Activated T-helper 1 cell treated with anti-CD3 and anti-CD28 coated beads, Interleukin-12 subunit alpha, Interleukin-12 subunit beta, Interleukin-2, Interleukin-4 antibody, amounts not matched to agents 30 ng/mL and 10 ng/mL and 1 ng/mL, durations not matched to agents 14 hours and 24 hours and 36 hours (primary cell): ENCODE measurements around the gene ZFAND3. TPM values are rescaled to one million over a fixed set of nuclear protein-coding genes. Genes with fewer than 3 reads are reported as not detected.

Experiments used
- DNase-seq: peaks from one replicate; pipeline ENCODE4 v3.0.0; 2021; ENCODE audit warnings: low spot score
- H3K27ac Mint-ChIP-seq: one replicate; pipeline ENCODE4 v1.8.0; 2021; ENCODE audit warnings: mild to moderate bottlenecking, mixed read lengths
- H3K27me3 Mint-ChIP-seq: one replicate; pipeline ENCODE4 v1.8.0; 2022; ENCODE audit warnings: mild to moderate bottlenecking, moderate library complexity, mixed read lengths; ENCODE audit not compliant: insufficient read depth
- H3K36me3 Mint-ChIP-seq: one replicate; pipeline ENCODE4 v1.8.0; 2021; ENCODE audit warnings: low read depth, mixed read lengths
- H3K4me1 Mint-ChIP-seq: one replicate; pipeline ENCODE4 v1.8.0; 2021; ENCODE audit warnings: low read depth, mixed read lengths
- H3K4me3 Mint-ChIP-seq: one replicate; pipeline ENCODE4 v1.8.0; 2021; ENCODE audit warnings: mild to moderate bottlenecking, moderate library complexity, mixed read lengths
- H3K9me3 Mint-ChIP-seq: one replicate; pipeline ENCODE4 v1.8.0; 2021; ENCODE audit warnings: mixed read lengths
- intact Hi-C: fragments of 100-400 bp; cut with micrococcal nuclease; formaldehyde crosslinking; loops from one replicate; pipeline ENCODE4 v1.15.1; 2024
- total RNA-seq: library from RNA; stranded (reverse); gene quantifications from 2 replicates; pipeline ENCODE4 v1.2.3, GENCODE V29; 2022

Gene ZFAND3
- total RNA-seq, 1 donor from 2014 or later = 44.1 TPM

DNA sequence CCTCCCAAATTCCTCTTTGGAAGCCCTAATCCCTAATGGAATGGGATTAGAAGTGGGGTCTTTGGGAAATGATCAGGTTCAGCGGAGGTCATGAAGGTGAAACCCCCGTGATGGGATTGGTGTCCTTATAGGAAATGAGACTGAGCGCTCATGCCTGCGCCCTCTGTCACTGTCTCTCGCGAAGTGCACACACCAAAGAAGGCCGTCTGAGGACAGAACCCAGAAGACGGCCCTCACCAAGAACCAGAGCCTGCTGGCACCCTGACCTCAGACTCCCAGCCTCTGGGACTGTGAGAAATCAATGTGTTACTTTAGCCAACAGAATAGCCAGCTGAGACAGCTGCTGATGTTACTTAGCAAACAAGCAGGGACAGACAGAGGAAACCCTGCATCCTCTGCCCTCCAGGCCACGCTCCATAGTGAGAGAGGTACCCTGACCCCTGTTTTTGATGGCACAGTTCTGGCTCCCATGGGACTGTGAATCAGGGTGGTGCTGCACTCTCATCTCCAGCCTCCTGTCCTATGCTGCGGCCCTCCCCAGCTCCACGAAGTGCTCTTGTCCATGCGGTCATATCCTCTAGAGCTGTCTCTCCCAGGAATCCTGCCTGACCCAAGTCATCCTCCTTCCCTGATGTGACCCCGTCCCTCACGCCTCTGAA lies 369.3 kb downstream of the ZFAND3 start:
- H3K36me3 Mint-ChIP-seq = no peaks in the 10 kb centered on the region
- DNase-seq = no peak
- no peaks in the 10 kb centered on the region for H3K27me3 Mint-ChIP-seq
- no peak overlapping the region for H3K4me3 Mint-ChIP-seq
- intact Hi-C loops = no loop called here
- no peaks in the 10 kb centered on the region for H3K4me1 Mint-ChIP-seq
- H3K9me3 Mint-ChIP-seq = no peaks in the 10 kb centered on the region
- no peak overlapping the region for H3K27ac Mint-ChIP-seq

DNA sequence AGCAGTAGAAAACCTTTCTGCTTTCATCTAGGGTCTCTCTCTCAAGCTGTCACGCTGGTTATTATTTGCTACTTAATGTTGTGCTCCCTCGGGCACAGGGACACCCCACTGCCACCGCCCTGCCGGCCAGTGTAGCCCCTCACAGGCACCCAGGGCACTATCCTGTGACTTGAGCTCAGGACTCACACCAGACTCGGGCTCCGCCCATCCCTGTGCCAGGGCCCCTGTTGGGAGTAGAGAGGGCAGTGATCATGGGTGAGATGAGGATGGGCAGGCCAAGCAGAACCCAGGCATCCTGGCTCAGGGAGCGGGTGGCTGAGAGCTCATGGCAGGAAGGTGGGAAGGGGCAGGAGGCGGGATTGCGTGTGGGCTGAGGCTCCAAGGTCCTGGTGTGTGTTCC lies 371.9 kb downstream of the ZFAND3 start:
- no peak overlapping the region for H3K4me3 Mint-ChIP-seq
- no peaks in the 10 kb centered on the region for H3K27me3 Mint-ChIP-seq
- DNase-seq = no peak
- intact Hi-C loops = no loop called here
- H3K36me3 Mint-ChIP-seq = no peaks in the 10 kb centered on the region
- no peaks in the 10 kb centered on the region for H3K9me3 Mint-ChIP-seq
- H3K4me1 Mint-ChIP-seq = no peaks in the 10 kb centered on the region
- no peak overlapping the region for H3K27ac Mint-ChIP-seq

DNA sequence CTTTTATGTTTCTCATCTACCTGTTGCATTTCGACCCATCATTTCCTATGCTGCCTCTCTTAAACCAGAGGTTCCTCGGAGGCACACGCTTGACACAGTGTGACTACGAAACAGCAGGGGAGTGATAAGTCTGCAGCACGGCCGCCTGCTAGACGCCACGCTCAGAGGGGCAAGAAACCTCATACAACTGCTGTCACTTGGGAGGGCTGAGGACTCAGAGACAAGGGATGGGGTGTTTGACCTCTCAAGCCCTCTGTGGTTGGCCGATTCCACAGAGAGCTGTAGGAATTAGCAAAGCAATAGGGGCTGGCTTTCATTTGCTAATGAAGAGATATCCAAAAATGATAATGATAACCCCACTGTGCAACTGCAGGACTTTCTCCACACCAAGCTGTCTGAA lies 372.5 kb downstream of the ZFAND3 start:
- no peak for DNase-seq
- Mint-ChIP-seq H3K4me3 (no peak overlapping the region), H3K27me3 (no peaks in the 10 kb centered on the region), H3K27ac (no peak overlapping the region), H3K9me3 (no peaks in the 10 kb centered on the region), H3K4me1 (no peaks in the 10 kb centered on the region), H3K36me3 (no peaks in the 10 kb centered on the region)
- intact Hi-C loops = no loop called here

DNA sequence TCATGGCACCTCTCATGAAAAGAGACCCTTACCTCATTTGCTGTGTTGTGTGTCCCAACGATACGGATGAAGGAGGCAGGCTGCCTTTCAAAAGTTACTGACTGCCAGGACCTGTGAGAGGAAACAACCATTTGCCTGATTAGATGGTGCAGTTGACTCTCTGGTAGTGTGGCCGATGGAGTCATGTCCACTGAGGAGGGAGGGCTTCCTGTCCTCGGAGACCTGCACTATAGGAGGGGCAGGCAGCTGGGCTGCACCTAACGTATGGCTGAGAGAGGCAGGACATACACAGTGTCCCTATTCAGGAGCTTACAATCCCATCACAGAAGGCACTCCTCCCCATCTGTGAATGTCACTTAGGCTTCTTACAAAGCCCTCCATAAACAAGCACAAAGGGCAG lies 373.0 kb downstream of the ZFAND3 start:
- DNase-seq = no peak
- Mint-ChIP-seq H3K4me1 (no peaks in the 10 kb centered on the region), H3K36me3 (no peaks in the 10 kb centered on the region), H3K9me3 (no peaks in the 10 kb centered on the region), H3K27ac (no peak overlapping the region), H3K27me3 (no peaks in the 10 kb centered on the region), H3K4me3 (no peak overlapping the region)
- intact Hi-C loops = no loop called here

DNA sequence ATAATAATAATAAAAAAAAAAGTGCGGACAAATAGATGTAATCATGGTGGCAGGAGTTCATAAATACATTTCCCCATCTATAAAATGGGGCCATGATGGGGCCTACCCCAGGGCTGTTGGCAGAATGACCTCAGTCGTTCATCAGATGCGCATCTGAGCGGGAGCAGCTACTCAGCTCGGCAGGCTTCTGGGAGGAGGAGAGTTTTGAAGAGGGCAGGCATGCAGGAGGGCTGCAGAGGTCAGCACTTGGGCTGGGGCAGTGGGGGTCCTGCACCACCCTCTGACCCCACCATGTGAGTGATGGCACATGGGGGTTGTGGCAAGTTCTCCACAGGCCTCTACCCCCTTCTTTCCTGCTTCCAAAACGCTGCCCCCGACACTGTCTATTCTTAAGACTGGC lies 373.5 kb downstream of the ZFAND3 start:
- Mint-ChIP-seq H3K4me1 (no peaks in the 10 kb centered on the region), H3K27ac (no peak overlapping the region), H3K27me3 (no peaks in the 10 kb centered on the region), H3K4me3 (no peak overlapping the region), H3K9me3 (no peaks in the 10 kb centered on the region), H3K36me3 (no peaks in the 10 kb centered on the region)
- intact Hi-C loops = no loop called here
- DNase-seq = no peak

DNA sequence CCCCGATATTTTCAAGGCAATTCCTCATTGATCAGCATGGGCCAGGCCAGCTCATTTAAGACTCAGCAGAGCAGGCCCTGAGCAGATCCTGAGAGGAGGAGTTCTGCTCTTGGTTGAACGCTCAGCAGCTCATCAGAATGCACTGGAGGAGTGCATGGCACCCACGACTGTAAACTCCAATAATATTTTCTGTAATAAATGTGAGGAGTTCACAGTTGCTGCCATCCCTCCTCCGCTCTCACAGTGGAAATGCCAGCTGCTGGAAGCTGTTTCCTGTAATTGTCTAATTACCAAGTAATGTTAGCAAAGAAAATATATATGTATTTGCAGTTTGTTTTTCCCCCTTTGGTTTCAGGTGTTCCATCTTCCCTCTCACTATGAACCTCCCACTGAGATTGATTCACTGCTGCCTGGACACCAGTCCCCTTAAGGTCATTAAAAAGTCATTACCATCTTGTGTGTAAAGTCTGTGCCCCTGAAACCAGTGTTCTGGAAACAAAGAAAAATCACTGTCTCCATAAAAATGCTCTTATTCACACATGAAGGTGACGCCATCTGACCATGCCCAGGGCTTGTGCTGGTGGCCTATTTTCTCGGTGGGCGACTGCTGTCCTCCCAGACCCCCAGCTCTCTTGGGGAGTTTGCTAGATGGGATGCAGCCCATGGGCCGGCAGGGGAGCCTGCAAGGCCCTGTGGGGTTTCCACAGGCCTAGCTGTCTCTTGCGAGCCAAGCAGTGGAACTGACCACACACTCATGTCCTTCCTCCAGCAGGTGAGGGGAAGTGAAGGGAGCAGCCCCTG lies 374.2 kb downstream of the ZFAND3 start:
- Mint-ChIP-seq H3K36me3 (no peaks in the 10 kb centered on the region), H3K9me3 (no peaks in the 10 kb centered on the region), H3K27me3 (no peaks in the 10 kb centered on the region), H3K27ac (no peak overlapping the region), H3K4me3 (no peak overlapping the region), H3K4me1 (no peaks in the 10 kb centered on the region)
- DNase-seq = no peak
- intact Hi-C loops = no loop called here

DNA sequence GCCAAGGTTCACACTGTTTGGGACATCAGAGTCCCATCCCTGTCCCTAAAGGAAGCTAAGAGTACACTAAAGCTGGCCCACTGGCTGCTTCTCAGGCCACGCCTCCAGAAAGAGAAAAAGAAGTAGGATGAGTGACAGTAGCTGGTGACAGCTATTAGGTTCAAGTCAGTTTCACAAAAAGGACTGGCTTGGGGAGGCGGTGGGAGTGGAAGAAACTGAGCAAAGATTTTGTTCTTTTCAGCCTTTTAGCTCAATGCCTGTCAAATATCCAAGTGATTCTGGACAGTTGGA lies 374.7 kb downstream of the ZFAND3 start:
- Mint-ChIP-seq H3K27me3 (no peaks in the 10 kb centered on the region), H3K27ac (no peak overlapping the region), H3K9me3 (no peaks in the 10 kb centered on the region), H3K36me3 (no peaks in the 10 kb centered on the region), H3K4me1 (no peaks in the 10 kb centered on the region), H3K4me3 (no peak overlapping the region)
- intact Hi-C loops = no loop called here
- no peak for DNase-seq

DNA sequence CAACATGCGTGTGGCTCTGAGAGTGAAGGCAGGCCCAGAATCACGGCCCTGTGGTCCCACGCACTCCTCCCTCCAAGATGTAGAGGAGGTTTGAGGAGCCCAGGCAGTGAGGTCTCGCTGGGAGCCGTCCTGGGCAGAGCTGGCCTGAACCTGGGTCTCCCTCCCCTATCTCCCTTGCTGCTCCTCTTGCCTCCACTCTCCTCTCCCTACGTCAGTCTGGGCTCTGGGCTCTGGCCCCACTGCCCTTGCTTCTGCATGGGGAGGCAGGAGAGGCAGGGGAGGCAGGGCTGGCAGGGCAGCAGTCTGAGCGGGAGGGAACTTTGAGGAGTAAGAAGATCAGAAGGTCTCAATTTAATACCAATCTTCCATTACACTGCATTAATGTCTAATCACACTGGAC lies 375.1 kb downstream of the ZFAND3 start:
- DNase-seq = no peak
- Mint-ChIP-seq H3K36me3 (no peaks in the 10 kb centered on the region), H3K9me3 (no peaks in the 10 kb centered on the region), H3K27me3 (peaks cover 2% of the 10 kb centered on the region), H3K4me3 (no peak overlapping the region), H3K27ac (no peak overlapping the region), H3K4me1 (no peaks in the 10 kb centered on the region)
- intact Hi-C loops = no loop called here

DNA sequence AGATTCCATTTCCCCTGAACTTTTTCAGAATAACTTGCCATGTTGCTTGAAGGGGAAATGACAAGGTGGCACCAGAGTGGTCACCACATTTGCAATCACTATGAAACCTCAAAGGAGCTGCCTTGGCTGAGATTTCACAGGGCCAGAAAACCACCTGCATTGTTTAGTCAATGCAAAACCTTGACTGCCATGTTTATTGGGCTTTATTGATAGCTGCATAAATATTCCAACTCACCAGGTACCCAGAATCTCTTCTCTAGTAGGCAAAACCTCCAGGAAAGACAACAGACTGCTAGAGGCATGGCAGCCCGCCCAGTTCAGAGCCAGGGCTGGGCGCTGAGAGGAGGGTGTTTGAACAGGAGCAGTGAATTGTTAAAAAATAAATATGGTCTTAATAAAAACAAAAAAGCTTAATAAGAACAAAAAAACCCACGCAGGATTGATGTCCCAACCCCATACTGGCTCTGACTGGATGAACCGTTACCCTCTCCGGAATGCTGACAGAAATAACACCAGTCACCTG lies 375.6 kb downstream of the ZFAND3 start:
- H3K27me3 Mint-ChIP-seq = peaks cover 2% of the 10 kb centered on the region
- H3K36me3 Mint-ChIP-seq = no peaks in the 10 kb centered on the region
- H3K9me3 Mint-ChIP-seq = no peaks in the 10 kb centered on the region
- H3K27ac Mint-ChIP-seq = no peak overlapping the region
- no peak overlapping the region for H3K4me3 Mint-ChIP-seq
- no peak for DNase-seq
- no peaks in the 10 kb centered on the region for H3K4me1 Mint-ChIP-seq
- intact Hi-C loops = no loop called here

DNA sequence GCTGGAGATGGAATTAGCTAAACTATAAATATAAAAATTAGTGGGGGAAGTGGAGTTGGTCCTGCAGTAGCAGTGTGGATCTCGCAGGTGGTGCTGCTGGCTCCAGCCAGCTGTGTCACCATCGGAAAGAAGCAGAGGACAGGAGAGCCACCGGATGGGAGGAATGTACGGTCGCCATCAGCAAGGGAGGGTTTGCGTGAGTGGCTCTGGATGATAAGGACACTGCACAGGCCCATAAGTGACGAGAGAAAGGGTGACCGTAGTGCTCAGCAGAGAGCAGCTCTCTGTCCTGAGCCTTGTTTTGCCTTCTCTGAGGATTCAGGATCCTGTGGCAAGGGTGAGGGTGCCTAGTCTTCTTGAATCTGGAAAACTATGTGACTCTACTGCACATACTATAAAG lies 378.7 kb downstream of the ZFAND3 start:
- intact Hi-C loops = no loop called here
- DNase-seq = no peak
- no peak overlapping the region for H3K27ac Mint-ChIP-seq

More for the DNA sequence above, 378.7 kb downstream of the ZFAND3 start:
- H3K4me1 Mint-ChIP-seq = no peaks in the 10 kb centered on the region
- no peaks in the 10 kb centered on the region for H3K9me3 Mint-ChIP-seq
- no peaks in the 10 kb centered on the region for H3K36me3 Mint-ChIP-seq
- H3K4me3 Mint-ChIP-seq = no peak overlapping the region
- peaks cover 4% of the 10 kb centered on the region for H3K27me3 Mint-ChIP-seq

Other genes with a start within 250 kb of the ZFAND3 start
- 5.4 and 5.7 TPM in 2 replicates for gene MDGA1, start 121.8 kb upstream of the ZFAND3 start, total RNA-seq